Lung (tissue), 12 donors: Measurements from ENCODE around the gene PPIL1. TPM values are rescaled to one million over a fixed set of nuclear protein-coding genes. Genes with fewer than 3 reads are reported as not detected.

Experiments
- ATAC-seq: fragments of 200-7000 bp; cut with Tn5 transposase; one replicate; pipeline ENCODE4 v1.9.1; 2020; ENCODE audit warnings: moderate number of reproducible peaks; ENCODE audit not compliant: insufficient read depth, low FRiP score
- DNase-seq, 3 donors: peaks; one replicate each; pipeline ENCODE4 v3.0.0-alpha.2; 2013 to 2017
- H3K27ac ChIP-seq, 2 donors: one replicate each; pipeline ENCODE4 v1.5.1; 2013; ENCODE audit warnings: mild to moderate bottlenecking in 2 of 2, moderate library complexity in 2 of 2, control low read depth in 1 of 2, inconsistent platforms in 1 of 2, low read depth in 1 of 2, low read length in 1 of 2
- H3K27me3 ChIP-seq, 3 donors: one replicate each; pipeline ENCODE4 v1.5.1; 2013; ENCODE audit warnings: low read length in 2 of 3; ENCODE audit not compliant: control insufficient read depth in 3 of 3, insufficient read depth in 3 of 3
- H3K36me3 ChIP-seq, 4 donors: one replicate each; pipeline ENCODE4 v1.5.1; 2013; ENCODE audit warnings: low read length in 4 of 4, mild to moderate bottlenecking in 1 of 4, moderate library complexity in 1 of 4; ENCODE audit not compliant: control insufficient read depth in 4 of 4, insufficient read depth in 4 of 4
- H3K4me1 ChIP-seq, 5 donors: one replicate each; pipeline ENCODE4 v1.5.1; 2013; ENCODE audit warnings: low read length in 5 of 5, mild to moderate bottlenecking in 2 of 5, moderate library complexity in 1 of 5; ENCODE audit not compliant: control insufficient read depth in 5 of 5, insufficient read depth in 5 of 5
- H3K4me3 ChIP-seq: one replicate; pipeline ENCODE4 v1.5.1; 2013; ENCODE audit warnings: mild to moderate bottlenecking, control low read depth, moderate library complexity
- H3K9ac ChIP-seq, 2 donors: one replicate each; pipeline ENCODE4 v1.5.1; 2013; ENCODE audit warnings: low read length in 2 of 2, control low read depth in 1 of 2; ENCODE audit not compliant: insufficient read depth in 1 of 2
- H3K9me3 ChIP-seq, 4 donors: one replicate each; pipeline ENCODE4 v1.5.1; 2013; ENCODE audit warnings: low read length in 3 of 4, mild to moderate bottlenecking in 1 of 4, moderate library complexity in 1 of 4; ENCODE audit not compliant: control insufficient read depth in 4 of 4, insufficient read depth in 3 of 4
- WGBS, 2 donors: extraction: QIAGEN DNeasy Blood & Tissue Kit; methylation state at CpG; one replicate each; pipeline ENCODE4 v1.1.7; 2013; 5-methylcytosine and 5-hydroxymethylcytosine counted together
- polyA plus RNA-seq, 2 donors: library from polyadenylated mRNA; stranded (reverse); fragments of 200-250 nt; gene quantifications; one replicate each; pipeline ENCODE4 v1.2.1, GENCODE V29; 2013
- total RNA-seq, 2 donors: library from RNA; depleted of rRNA in 1 of 2; stranded (reverse); fragments of >200 nt in 1 of 2; gene quantifications; one replicate each; pipeline ENCODE4 v1.2.1, GENCODE V29; 2014 to 2021
- TF ChIP-seq, protein P1 (sequence below): IDR thresholded peaks from 2 replicates; pipeline ENCODE4 v1.5.1; 2012; ENCODE audit warnings: mild to moderate bottlenecking; ENCODE audit errors: control extremely low read depth, extremely low read depth
- donor health status: control.
- donor health status: control.
- donor health status: Bipolar disorder and iron deficiency.
- donor health status: healthy.
- donor health status: DM: yes; HTN: yes; CAD: no.

PPIL1 gene
- total and polyA plus RNA-seq, 4 donors = 12.3 to 30.2 (median 20.1) TPM

DNA sequence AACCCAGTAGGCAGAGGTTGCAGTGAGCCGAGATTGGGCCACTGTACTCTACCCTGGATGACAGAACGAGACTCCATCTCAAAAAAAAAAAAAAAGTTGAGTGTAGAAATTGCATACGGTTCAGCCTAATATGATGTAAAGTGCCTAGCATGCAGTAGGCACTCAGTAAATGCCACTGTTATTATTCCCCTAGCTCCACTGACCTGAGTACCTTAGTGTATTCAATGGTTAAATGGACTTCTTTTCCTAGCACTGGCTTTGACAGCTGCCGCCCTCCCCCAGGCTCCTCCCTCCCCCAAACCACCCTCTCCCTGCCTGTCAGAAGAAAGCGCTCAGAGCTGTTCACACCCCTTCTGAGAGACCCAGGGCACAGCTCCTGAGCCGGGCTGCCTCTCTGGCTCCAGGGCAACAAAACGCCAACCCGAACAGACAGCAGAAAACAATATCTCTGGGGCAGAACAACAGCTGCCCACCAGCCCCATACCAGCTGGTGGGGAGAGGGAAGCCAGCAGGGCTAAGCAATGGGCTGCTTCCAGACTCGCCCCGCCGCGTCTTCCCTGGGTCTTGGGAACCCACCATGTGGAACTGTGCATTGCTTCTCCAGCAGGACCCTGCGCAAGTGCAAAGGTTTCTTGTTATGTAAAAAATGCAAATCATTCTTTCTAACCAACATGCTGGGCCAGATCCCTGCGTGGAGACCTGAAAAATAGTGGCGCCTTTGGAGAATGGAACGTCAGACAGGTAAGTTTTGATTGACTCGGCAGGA lies 39.8 kb downstream of the PPIL1 start:
- no peak overlapping the region for H3K27ac ChIP-seq
- H3K9me3 ChIP-seq = no peaks in the 10 kb centered on the region
- H3K27me3 ChIP-seq = peaks cover 0 to 17% (median 0%) of the 10 kb centered on the region in 3 donors
- H3K4me1 ChIP-seq = peaks cover 0 to 16% (median 5%) of the 10 kb centered on the region in 5 donors
- no peak overlapping the region for H3K4me3 ChIP-seq
- H3K9ac ChIP-seq = no peak overlapping the region
- H3K36me3 ChIP-seq = no peaks in the 10 kb centered on the region
- DNase-seq (no peak), ATAC-seq (no peak)
- 60 to 74% methylated on average over 17 of the region's 17 CpGs for WGBS, 2 donors
- TF ChIP-seq, protein P1, sequence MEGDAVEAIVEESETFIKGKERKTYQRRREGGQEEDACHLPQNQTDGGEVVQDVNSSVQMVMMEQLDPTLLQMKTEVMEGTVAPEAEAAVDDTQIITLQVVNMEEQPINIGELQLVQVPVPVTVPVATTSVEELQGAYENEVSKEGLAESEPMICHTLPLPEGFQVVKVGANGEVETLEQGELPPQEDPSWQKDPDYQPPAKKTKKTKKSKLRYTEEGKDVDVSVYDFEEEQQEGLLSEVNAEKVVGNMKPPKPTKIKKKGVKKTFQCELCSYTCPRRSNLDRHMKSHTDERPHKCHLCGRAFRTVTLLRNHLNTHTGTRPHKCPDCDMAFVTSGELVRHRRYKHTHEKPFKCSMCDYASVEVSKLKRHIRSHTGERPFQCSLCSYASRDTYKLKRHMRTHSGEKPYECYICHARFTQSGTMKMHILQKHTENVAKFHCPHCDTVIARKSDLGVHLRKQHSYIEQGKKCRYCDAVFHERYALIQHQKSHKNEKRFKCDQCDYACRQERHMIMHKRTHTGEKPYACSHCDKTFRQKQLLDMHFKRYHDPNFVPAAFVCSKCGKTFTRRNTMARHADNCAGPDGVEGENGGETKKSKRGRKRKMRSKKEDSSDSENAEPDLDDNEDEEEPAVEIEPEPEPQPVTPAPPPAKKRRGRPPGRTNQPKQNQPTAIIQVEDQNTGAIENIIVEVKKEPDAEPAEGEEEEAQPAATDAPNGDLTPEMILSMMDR = no peak

DNA sequence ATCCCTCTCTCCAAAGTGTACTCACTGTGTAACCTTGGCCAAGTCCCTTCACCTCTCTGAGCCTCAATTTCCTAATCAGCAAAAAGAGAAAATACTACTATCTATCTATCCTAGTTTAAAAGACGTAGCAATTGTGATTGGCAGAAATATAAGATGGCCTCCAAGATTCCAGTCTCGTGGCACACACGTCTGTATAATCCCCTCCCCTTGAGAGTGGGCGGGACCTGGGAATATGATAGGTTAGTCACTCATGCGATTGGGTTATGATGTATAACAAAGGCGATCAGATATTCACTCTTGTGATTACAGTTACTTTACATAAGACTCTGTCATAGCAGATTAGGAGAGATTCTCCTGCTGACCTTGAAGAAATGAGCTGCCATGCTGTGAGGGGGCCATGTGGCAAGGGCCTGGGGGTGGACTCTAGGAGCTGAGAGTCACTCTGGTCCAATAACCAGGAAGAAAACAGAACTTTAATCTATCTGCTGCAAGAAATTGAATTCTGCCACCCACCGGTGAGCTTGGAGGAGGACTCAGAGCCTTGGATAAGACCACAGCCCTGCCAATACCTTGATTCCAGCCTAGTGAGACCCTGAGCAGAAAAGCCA lies 41.3 kb downstream of the PPIL1 start:
- no peak overlapping the region for H3K4me3 ChIP-seq
- no peaks in the 10 kb centered on the region for H3K9me3 ChIP-seq
- H3K9ac ChIP-seq = no peak overlapping the region
- no peak for DNase-seq
- peaks cover 0 to 10% (median 5%) of the 10 kb centered on the region in 5 donors for H3K4me1 ChIP-seq
- TF ChIP-seq, protein P1 = no peak
- no peak for ATAC-seq
- no peaks in the 10 kb centered on the region for H3K36me3 ChIP-seq
- peaks cover 0 to 8% (median 0%) of the 10 kb centered on the region in 3 donors for H3K27me3 ChIP-seq
- 95 to 98% methylated on average over 7 of the region's 7 CpGs for WGBS, 2 donors
- no peak overlapping the region for H3K27ac ChIP-seq

DNA sequence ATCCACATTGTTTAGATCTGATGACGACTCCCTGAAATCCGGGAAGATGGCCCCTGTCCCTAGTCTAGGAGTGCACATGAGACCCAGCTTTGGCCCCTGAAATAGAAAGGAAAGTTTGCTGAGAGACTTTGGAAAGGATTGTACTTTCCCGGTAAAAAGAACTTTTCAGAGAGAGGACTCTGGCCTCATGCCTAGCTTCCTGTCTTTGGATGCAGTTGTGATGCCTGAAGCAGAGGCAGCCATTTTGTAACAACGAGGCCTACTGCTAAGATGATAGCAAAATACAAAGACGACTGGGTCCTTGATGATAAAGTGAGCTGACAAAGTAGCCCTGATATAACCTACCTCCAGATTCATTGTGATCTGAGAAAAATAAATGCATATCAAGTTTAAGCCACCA lies 42.3 kb downstream of the PPIL1 start:
- Histone ChIP-seq H3K4me3 (no peak overlapping the region), H3K9me3 (no peaks in the 10 kb centered on the region), H3K4me1 (peaks cover under 1 to 17% (median 10%) of the 10 kb centered on the region in 5 donors), H3K36me3 (no peaks in the 10 kb centered on the region), H3K27ac (no peak overlapping the region), H3K9ac (no peak overlapping the region), H3K27me3 (peaks cover 0 to 5% (median 0%) of the 10 kb centered on the region in 3 donors)
- ATAC-seq (no peak), DNase-seq (no peak)
- 95 to 98% methylated on average over 5 of the region's 5 CpGs for WGBS, 2 donors
- TF ChIP-seq, protein P1 = no peak
